ENCODE data around the gene TRIM4. TPM values are rescaled to one million over a fixed set of nuclear protein-coding genes. Genes with fewer than 3 reads are reported as not detected.

TRIM4 gene
- total and polyA plus RNA-seq, 2 donors (not counting 3 experiments of a cell fraction or from before 2014, with no cell fraction given) = 13.0 to 22.1 TPM

GRCh38 chr7:99926321-99926720 is 7.0 kb upstream of the TRIM4 start:
- no peak overlapping the region for H3K4me2 ChIP-seq (ENCODE audit: insufficient read depth, low read length)
- dilution Hi-C loops (cut with MboI; ENCODE audit: extremely low pct_ligation_motif_present, low sequenced_read_pairs) = no loop called here
- H3K36me3 ChIP-seq (ENCODE audit: control insufficient read depth in 2 of 2, extremely low read depth in 1 of 2, insufficient read depth in 2 of 2, low read length in 2 of 2) = no peaks in the 10 kb centered on the region
- no peaks in the 10 kb centered on the region for H3K9me3 ChIP-seq (replicated peaks; ENCODE audit: control insufficient read depth, insufficient read depth, low read length)
- H3K27ac ChIP-seq (ENCODE audit: insufficient read depth, low read depth, low read length) = no peak overlapping the region
- no peak overlapping the region for H2AFZ ChIP-seq (ENCODE audit: low read depth, low read length)
- H3K4me3 ChIP-seq (replicated peaks in 1 of 3; ENCODE audit: insufficient read depth in 1 of 3, low read depth in 1 of 3, low read length in 3 of 3) = no peak overlapping the region
- H3K4me1 ChIP-seq (ENCODE audit: control insufficient read depth, extremely low read depth, insufficient read depth, low read length) = peaks cover 13% of the 10 kb centered on the region
- H4K20me1 ChIP-seq (replicated peaks; ENCODE audit: control insufficient read depth, extremely low read depth, insufficient read depth, low read length) = no peaks in the 10 kb centered on the region
- BruUV-seq (replicated peaks) = no TSS peak
- H3K79me2 ChIP-seq (ENCODE audit: control insufficient read depth, insufficient read depth, low read length) = no peaks in the 10 kb centered on the region
- ChIA-PET CTCF (no interaction called here), POLR2A (no interaction called here)
- H3K9ac ChIP-seq (replicated peaks; ENCODE audit: extremely low read depth, insufficient read depth, low read length) = no peak overlapping the region
- FAIRE-seq = no peak
- no peak for DNase-seq (ENCODE audit: low read depth, low spot score)
- no peaks in the 10 kb centered on the region for H3K9me1 ChIP-seq (replicated peaks; ENCODE audit: control insufficient read depth, extremely low read depth, insufficient read depth, low read length)
- peaks cover 10 to 21% of the 10 kb centered on the region in 2 experiments for H3K27me3 ChIP-seq (ENCODE audit: control insufficient read depth in 2 of 2, insufficient read depth in 2 of 2, low read length in 2 of 2)
- TF ChIP-seq EZH2 (IDR thresholded peaks at IDR 0.05; ENCODE audit: borderline replicate concordance, low read depth, low read length, severe bottlenecking) (no peak), POLR2AphosphoS5 (IDR thresholded peaks at IDR 0.05; ENCODE audit: insufficient read depth, low read depth, low read length) (no peak), POLR2A (IDR thresholded peaks at IDR 0.05; ENCODE audit: low read depth, low read length) (no peak), GATA2 (IDR thresholded peaks at IDR 0.05; ENCODE audit: insufficient read depth, insufficient read length, low read depth, low read length) (no peak), MAX (IDR thresholded peaks at IDR 0.05; ENCODE audit: insufficient read depth, insufficient read length) (no peak), JUN (IDR thresholded peaks at IDR 0.05; ENCODE audit: borderline replicate concordance, insufficient read depth, insufficient read length, low read depth) (no peak), CTCF (IDR thresholded peaks at IDR 0.05; ENCODE audit: extremely low read depth in 1 of 2, insufficient read depth in 1 of 2, low read depth in 1 of 2, low read length in 2 of 2) (no peak), MYC (IDR thresholded peaks at IDR 0.05; ENCODE audit: low read depth, low read length) (no peak), FOS (IDR thresholded peaks at IDR 0.05; ENCODE audit: borderline replicate concordance, insufficient read depth, low read length) (no peak)
- intact Hi-C loops (cut with micrococcal nuclease) = no loop called here
